ENCODE results near the gene NTRK2.
A peak's percentile ranks its signal among the peaks of the same experiment; 100 is the strongest.

The NTRK2 gene

GRCh38 chr9:84669288-84670137 is at the start of gene NTRK2 (continued):
- TF ChIP-seq, protein P1, sequence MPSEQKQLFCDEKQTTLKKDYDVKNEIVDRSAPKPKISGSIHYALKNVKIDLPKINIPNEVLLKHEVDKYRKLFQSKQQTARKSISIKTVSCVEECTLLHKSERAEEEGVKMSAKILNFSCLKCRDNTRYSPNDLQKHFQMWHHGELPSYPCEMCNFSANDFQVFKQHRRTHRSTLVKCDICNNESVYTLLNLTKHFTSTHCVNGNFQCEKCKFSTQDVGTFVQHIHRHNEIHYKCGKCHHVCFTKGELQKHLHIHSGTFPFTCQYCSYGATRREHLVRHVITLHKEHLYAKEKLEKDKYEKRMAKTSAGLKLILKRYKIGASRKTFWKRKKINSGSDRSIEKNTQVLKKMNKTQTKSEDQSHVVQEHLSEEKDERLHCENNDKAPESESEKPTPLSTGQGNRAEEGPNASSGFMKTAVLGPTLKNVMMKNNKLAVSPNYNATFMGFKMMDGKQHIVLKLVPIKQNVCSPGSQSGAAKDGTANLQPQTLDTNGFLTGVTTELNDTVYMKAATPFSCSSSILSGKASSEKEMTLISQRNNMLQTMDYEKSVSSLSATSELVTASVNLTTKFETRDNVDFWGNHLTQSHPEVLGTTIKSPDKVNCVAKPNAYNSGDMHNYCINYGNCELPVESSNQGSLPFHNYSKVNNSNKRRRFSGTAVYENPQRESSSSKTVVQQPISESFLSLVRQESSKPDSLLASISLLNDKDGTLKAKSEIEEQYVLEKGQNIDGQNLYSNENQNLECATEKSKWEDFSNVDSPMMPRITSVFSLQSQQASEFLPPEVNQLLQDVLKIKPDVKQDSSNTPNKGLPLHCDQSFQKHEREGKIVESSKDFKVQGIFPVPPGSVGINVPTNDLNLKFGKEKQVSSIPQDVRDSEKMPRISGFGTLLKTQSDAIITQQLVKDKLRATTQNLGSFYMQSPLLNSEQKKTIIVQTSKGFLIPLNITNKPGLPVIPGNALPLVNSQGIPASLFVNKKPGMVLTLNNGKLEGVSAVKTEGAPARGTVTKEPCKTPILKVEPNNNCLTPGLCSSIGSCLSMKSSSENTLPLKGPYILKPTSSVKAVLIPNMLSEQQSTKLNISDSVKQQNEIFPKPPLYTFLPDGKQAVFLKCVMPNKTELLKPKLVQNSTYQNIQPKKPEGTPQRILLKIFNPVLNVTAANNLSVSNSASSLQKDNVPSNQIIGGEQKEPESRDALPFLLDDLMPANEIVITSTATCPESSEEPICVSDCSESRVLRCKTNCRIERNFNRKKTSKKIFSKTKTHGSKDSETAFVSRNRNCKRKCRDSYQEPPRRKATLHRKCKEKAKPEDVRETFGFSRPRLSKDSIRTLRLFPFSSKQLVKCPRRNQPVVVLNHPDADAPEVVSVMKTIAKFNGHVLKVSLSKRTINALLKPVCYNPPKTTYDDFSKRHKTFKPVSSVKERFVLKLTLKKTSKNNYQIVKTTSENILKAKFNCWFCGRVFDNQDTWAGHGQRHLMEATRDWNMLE (tag by site-specific recombination; conservative IDR thresholded peaks at IDR 0.05; ENCODE audit: low read depth) = no peak
- TF ChIP-seq GLI2 (tag by site-specific recombination; IDR thresholded peaks at IDR 0.05; ENCODE audit: borderline replicate concordance, low read depth) (no peak), ZNF394 (tag by site-specific recombination; IDR thresholded peaks at IDR 0.05; ENCODE audit: borderline replicate concordance) (peak; percentile 35; the same call in 1 of the 2 replicates), ZBTB26 (tag by site-specific recombination; optimal IDR thresholded peaks at IDR 0.05) (peak; percentile 72), ZNF792 (tag by site-specific recombination; IDR thresholded peaks at IDR 0.05) (no peak)

GRCh38 chr9:84620338-84620737 is 49.2 kb upstream of the NTRK2 start:
- Histone ChIP-seq H3K27ac (ENCODE audit: extremely low read depth, low read depth, low read length) (no peak overlapping the region), H3K4me3 (ENCODE audit: low read depth, low read length) (no peak overlapping the region), H3K36me3 (ENCODE audit: control insufficient read depth in 2 of 2, insufficient read depth in 1 of 2, low read length in 2 of 2) (no peaks in the 10 kb centered on the region), H3K4me1 (ENCODE audit: control insufficient read depth, insufficient read depth, low read length) (no peaks in the 10 kb centered on the region), H3K9me3 (ENCODE audit: control insufficient read depth, insufficient read depth, low read depth, low read length) (no peaks in the 10 kb centered on the region)
- ChIA-PET CTCF (no interaction called here), POLR2A (no interaction called here)
- TF ChIP-seq ZSCAN18 (tag by site-specific recombination; IDR thresholded peaks at IDR 0.05) = no peak
- TF ChIP-seq ZNF580 (tag by site-specific recombination; IDR thresholded peaks at IDR 0.05) = no peak
- TF ChIP-seq KLF10 (tag by site-specific recombination; IDR thresholded peaks at IDR 0.05) = no peak
- no peak for TF ChIP-seq ZNF707 (tag by site-specific recombination; IDR thresholded peaks at IDR 0.05)
- no peak for TF ChIP-seq KLF7 (tag by site-specific recombination; IDR thresholded peaks at IDR 0.05; ENCODE audit: borderline replicate concordance)
- no peak for TF ChIP-seq ZIC2 (tag by site-specific recombination; IDR thresholded peaks at IDR 0.05)
- TF ChIP-seq ZBTB21 (tag by site-specific recombination; IDR thresholded peaks at IDR 0.05) = no peak
- no peak for TF ChIP-seq ZNF138 (tag by site-specific recombination; IDR thresholded peaks at IDR 0.05; ENCODE audit: borderline replicate concordance)
- no peak for TF ChIP-seq ZNF529 (tag by site-specific recombination; IDR thresholded peaks at IDR 0.05; ENCODE audit: insufficient replicate concordance)
- TF ChIP-seq ZNF747 (tag by site-specific recombination; IDR thresholded peaks at IDR 0.05) = no peak
- no peak for TF ChIP-seq YY1 (tag by site-specific recombination; IDR thresholded peaks at IDR 0.05)
- TF ChIP-seq, protein P2, sequence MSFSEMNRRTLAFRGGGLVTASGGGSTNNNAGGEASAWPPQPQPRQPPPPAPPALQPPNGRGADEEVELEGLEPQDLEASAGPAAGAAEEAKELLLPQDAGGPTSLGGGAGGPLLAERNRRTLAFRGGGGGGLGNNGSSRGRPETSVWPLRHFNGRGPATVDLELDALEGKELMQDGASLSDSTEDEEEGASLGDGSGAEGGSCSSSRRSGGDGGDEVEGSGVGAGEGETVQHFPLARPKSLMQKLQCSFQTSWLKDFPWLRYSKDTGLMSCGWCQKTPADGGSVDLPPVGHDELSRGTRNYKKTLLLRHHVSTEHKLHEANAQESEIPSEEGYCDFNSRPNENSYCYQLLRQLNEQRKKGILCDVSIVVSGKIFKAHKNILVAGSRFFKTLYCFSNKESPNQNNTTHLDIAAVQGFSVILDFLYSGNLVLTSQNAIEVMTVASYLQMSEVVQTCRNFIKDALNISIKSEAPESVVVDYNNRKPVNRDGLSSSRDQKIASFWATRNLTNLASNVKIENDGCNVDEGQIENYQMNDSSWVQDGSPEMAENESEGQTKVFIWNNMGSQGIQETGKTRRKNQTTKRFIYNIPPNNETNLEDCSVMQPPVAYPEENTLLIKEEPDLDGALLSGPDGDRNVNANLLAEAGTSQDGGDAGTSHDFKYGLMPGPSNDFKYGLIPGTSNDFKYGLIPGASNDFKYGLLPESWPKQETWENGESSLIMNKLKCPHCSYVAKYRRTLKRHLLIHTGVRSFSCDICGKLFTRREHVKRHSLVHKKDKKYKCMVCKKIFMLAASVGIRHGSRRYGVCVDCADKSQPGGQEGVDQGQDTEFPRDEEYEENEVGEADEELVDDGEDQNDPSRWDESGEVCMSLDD (tag by site-specific recombination; IDR thresholded peaks at IDR 0.05) = no peak
- no peak for TF ChIP-seq ZNF174 (tag by site-specific recombination; IDR thresholded peaks at IDR 0.05)
- no peak for TF ChIP-seq ZNF155 (tag by site-specific recombination; IDR thresholded peaks at IDR 0.05)
- no peak for TF ChIP-seq ZNF133 (tag by site-specific recombination; IDR thresholded peaks at IDR 0.05)
- TF ChIP-seq ZNF112 (tag by site-specific recombination; IDR thresholded peaks at IDR 0.05) = no peak

Measured in HEK293 (cell line).